Measurements from ENCODE around the gene NUDT22. TPM values are rescaled to one million over a fixed set of nuclear protein-coding genes. Genes with fewer than 3 reads are reported as not detected.
A peak's percentile ranks its signal among the peaks of the same experiment; 100 is the strongest.

The NUDT22 gene
- total RNA-seq, 1 donor from 2014 or later = 47.8 TPM

- DNase-seq (no peak), ATAC-seq (no peak)
- Histone ChIP-seq H3K27ac (no peak overlapping the region), H3K4me3 (peak overlapping the region; percentile 82), H3K36me3 (no peaks in the 10 kb centered on the region), H3K27me3 (no peaks in the 10 kb centered on the region), H3K9me3 (no peaks in the 10 kb centered on the region), H3K4me1 (peaks cover 51% of the 10 kb centered on the region)
- intact Hi-C loops (cut with DNase I) = no loop called here
- TF ChIP-seq CTCF (IDR thresholded peaks at IDR 0.05) = no peak
Observed at GRCh38 chr11:64231546-64231945, 5.5 kb downstream of the NUDT22 start.

DNA sequence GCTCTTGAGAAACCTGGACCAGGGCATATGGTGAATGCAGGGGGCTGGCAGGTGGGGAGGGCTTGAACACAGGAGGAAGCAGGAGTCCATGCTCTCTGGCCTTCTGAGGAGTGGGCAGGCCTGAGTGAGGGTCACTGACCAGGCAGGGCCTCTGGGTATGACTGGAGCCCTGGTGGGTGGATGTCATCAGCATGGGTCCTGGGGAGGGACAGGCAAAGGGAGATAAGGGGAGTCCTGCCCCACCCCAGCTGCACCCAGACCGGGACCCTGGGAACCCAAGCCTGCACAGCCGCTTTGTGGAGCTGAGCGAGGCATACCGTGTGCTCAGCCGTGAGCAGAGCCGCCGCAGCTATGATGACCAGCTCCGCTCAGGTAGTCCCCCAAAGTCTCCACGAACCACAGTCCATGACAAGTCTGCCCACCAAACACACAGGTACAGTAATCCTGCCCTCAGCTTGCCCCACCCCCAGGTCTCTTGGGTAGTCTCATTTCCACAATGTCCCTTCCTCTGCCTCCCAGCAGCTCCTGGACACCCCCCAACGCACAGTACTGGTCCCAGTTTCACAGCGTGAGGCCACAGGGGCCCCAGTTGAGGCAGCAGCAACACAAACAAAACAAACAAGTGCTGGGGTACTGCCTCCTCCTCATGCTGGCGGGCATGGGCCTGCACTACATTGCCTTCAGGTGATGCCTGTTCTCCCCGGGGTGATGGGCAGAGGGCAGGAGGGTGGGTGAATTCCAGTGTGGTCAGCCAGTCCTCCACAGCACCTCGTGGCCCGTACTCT lies 6.3 kb downstream of the NUDT22 start:
- Histone ChIP-seq H3K27me3 (no peaks in the 10 kb centered on the region), H3K9me3 (no peaks in the 10 kb centered on the region), H3K36me3 (no peaks in the 10 kb centered on the region), H3K4me1 (peaks cover 45% of the 10 kb centered on the region), H3K27ac (no peak overlapping the region), H3K4me3 (no peak overlapping the region)
- intact Hi-C loops (cut with DNase I) = no loop called here
- ATAC-seq = no peak
- TF ChIP-seq CTCF (IDR thresholded peaks at IDR 0.05) = no peak
- peak; percentile 66 for DNase-seq

GRCh38 chr11:64232967-64233315 lies 6.9 kb downstream of the NUDT22 start:
- Histone ChIP-seq H3K9me3 (no peaks in the 10 kb centered on the region), H3K4me1 (peaks cover 45% of the 10 kb centered on the region), H3K36me3 (peaks cover 2% of the 10 kb centered on the region), H3K27me3 (no peaks in the 10 kb centered on the region), H3K4me3 (no peak overlapping the region), H3K27ac (no peak overlapping the region)
- no peak for DNase-seq
- ATAC-seq = no peak
- intact Hi-C loops (cut with DNase I) = no loop called here
- TF ChIP-seq CTCF (IDR thresholded peaks at IDR 0.05) = no peak

DNA sequence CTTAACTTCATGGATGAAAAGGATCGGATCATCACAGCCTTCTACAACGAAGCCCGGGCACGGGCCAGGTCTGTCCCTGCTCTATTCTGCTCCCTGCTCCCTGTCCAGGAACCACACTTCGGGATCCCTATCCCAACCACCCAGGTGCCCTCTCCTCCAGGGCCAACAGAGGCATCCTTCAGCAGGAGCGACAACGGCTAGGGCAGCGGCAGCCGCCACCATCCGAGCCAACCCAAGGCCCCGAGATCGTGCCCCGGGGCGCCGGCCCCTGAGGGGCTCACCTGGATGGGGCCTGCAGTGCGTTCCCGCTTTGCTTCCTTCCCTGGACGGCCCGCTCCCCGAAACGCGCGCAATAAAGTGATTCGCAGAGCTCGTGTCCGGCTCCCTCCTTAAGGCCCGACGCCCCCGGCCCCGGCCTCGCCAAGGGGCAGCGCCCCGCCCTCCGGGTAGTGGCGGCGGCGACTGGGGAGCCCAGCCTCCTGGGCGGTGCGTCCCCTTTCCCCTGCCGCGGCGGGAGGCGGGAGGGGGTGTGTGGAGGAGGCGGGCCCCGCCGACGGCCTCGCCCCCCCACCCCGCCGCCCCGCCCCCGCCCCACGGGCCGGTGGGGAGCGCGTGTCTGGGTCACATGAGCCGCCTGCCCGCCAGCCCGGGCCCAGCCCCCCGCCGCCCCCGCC lies 8.0 kb downstream of the NUDT22 start, which contains the start of gene VEGFB:
VEGFB (plus strand) TSS at position 672 of the 674 bp plus-strand sequence. CDS start 250 bp downstream, outside the sequence.
- Histone ChIP-seq H3K27me3 (no peaks in the 10 kb centered on the region), H3K9me3 (no peaks in the 10 kb centered on the region), H3K4me1 (peaks cover 50% of the 10 kb centered on the region), H3K4me3 (peak within 1 kb of the TSS; percentile 76), H3K36me3 (peaks cover 14% of the 10 kb centered on the region), H3K27ac (peak within 1 kb of the TSS; percentile 74)
- intact Hi-C loops (cut with DNase I) = no loop called here
- no peak for TF ChIP-seq CTCF (IDR thresholded peaks at IDR 0.05)
- ATAC-seq = peak; percentile 74
- DNase-seq = peak; percentile 90

DNA sequence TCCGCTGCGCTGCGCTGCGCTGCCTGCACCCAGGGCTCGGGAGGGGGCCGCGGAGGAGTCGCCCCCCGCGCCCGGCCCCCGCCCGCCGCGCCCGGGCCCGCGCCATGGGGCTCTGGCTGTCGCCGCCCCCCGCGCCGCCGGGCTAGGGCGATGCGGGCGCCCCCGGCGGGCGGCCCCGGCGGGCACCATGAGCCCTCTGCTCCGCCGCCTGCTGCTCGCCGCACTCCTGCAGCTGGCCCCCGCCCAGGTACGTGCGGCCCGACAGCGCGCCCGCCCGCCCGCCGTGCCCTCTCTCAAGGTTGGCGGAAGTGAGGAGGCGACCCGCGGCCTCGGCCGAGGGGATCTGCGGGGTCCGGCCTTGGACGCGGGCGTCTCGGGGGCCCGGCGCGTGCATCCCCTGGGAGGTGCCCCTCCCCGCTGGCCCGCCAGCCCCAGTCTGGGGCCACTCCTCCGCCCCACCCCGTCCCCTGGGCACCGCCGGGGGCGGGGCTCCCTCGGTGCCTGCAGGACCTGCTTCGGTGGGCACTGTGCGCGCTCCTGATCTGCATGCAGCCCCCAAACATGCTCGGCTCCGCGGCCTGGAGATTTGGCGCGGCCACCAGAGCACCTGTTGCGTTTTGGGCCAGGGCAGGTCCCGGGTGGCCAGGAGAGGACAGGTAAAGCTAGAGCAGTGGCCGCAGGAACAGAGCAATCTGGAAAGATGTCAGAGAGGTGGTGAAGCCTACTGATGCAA lies 8.7 kb downstream of the NUDT22 start:
- DNase-seq = peak; percentile 83
- peaks cover 45% of the 10 kb centered on the region for H3K4me1 ChIP-seq
- H3K9me3 ChIP-seq = no peaks in the 10 kb centered on the region
- H3K27me3 ChIP-seq = no peaks in the 10 kb centered on the region
- TF ChIP-seq CTCF (IDR thresholded peaks at IDR 0.05) = no peak
- H3K4me3 ChIP-seq = peak overlapping the region; percentile 76
- ATAC-seq = peak; percentile 47
- peaks cover 16% of the 10 kb centered on the region for H3K36me3 ChIP-seq
- peak overlapping the region; percentile 74 for H3K27ac ChIP-seq
- intact Hi-C loops (cut with DNase I) = no loop called here

All from upper lobe of right lung (tissue), 1 donor.